ENCODE measurements around the gene RBMS3.
"Not testable (repeated sequence)": the region's sequence is repeated elsewhere in the genome, so short reads cannot be mapped to it uniquely, and the experiment has no call there.

Gene RBMS3

GRCh38 chr3:29670476-29670875, 389.6 kb downstream of the RBMS3 start:
- not testable (repeated sequence) for H3K36me3 ChIP-seq (ENCODE audit: control insufficient read depth in 2 of 2, insufficient read depth in 2 of 2, low read length in 2 of 2); H3K9me3 ChIP-seq (ENCODE audit: control insufficient read depth in 2 of 2, low read length in 2 of 2); H3K9ac ChIP-seq (ENCODE audit: low read depth in 1 of 2, low read length in 2 of 2); H3K27me3 ChIP-seq (ENCODE audit: control insufficient read depth in 2 of 2, insufficient read depth in 2 of 2, low read length in 2 of 2); H3K4me3 ChIP-seq (ENCODE audit: low read length in 2 of 2); H3K27ac ChIP-seq (ENCODE audit: low read depth in 2 of 2, low read length in 2 of 2); H3K4me1 ChIP-seq (ENCODE audit: control insufficient read depth in 2 of 2, insufficient read depth in 2 of 2, low read length in 2 of 2)

GRCh38 chr3:29677421-29677820, 396.6 kb downstream of the RBMS3 start:
- H3K36me3 ChIP-seq (ENCODE audit: control insufficient read depth in 2 of 2, insufficient read depth in 2 of 2, low read length in 2 of 2): no peaks in the 10 kb centered on the region
- no peaks in the 10 kb centered on the region for H3K27me3 ChIP-seq (ENCODE audit: control insufficient read depth in 2 of 2, insufficient read depth in 2 of 2, low read length in 2 of 2)
- H3K9me3 ChIP-seq (ENCODE audit: control insufficient read depth in 2 of 2, low read length in 2 of 2): no peaks in the 10 kb centered on the region
- no peak overlapping the region for H3K27ac ChIP-seq (ENCODE audit: low read depth in 2 of 2, low read length in 2 of 2)
- H3K4me1 ChIP-seq (ENCODE audit: control insufficient read depth in 2 of 2, insufficient read depth in 2 of 2, low read length in 2 of 2): no peaks in the 10 kb centered on the region
- H3K4me3 ChIP-seq (ENCODE audit: low read length in 2 of 2): no peak overlapping the region
- H3K9ac ChIP-seq (ENCODE audit: low read depth in 1 of 2, low read length in 2 of 2): no peak overlapping the region

- H3K36me3 ChIP-seq (ENCODE audit: control insufficient read depth in 2 of 2, insufficient read depth in 2 of 2, low read length in 2 of 2): no peaks in the 10 kb centered on the region
- no peak overlapping the region for H3K9ac ChIP-seq (ENCODE audit: low read depth in 1 of 2, low read length in 2 of 2)
- H3K9me3 ChIP-seq (ENCODE audit: control insufficient read depth in 2 of 2, low read length in 2 of 2): no peaks in the 10 kb centered on the region
- no peaks in the 10 kb centered on the region for H3K27me3 ChIP-seq (ENCODE audit: control insufficient read depth in 2 of 2, insufficient read depth in 2 of 2, low read length in 2 of 2)
- H3K4me3 ChIP-seq (ENCODE audit: low read length in 2 of 2): no peak overlapping the region
- no peak overlapping the region for H3K27ac ChIP-seq (ENCODE audit: low read depth in 2 of 2, low read length in 2 of 2)
- H3K4me1 ChIP-seq (ENCODE audit: control insufficient read depth in 2 of 2, insufficient read depth in 2 of 2, low read length in 2 of 2): no peaks in the 10 kb centered on the region
Measured at GRCh38 chr3:29679944-29680343, 399.1 kb downstream of the RBMS3 start.

GRCh38 chr3:29683018-29683993, 402.4 kb downstream of the RBMS3 start:
- Histone ChIP-seq H3K9me3 (ENCODE audit: control insufficient read depth in 2 of 2, low read length in 2 of 2) (no peaks in the 10 kb centered on the region), H3K27ac (ENCODE audit: low read depth in 2 of 2, low read length in 2 of 2) (no peak overlapping the region), H3K4me3 (ENCODE audit: low read length in 2 of 2) (no peak overlapping the region), H3K36me3 (ENCODE audit: control insufficient read depth in 2 of 2, insufficient read depth in 2 of 2, low read length in 2 of 2) (no peaks in the 10 kb centered on the region), H3K27me3 (ENCODE audit: control insufficient read depth in 2 of 2, insufficient read depth in 2 of 2, low read length in 2 of 2) (no peaks in the 10 kb centered on the region), H3K9ac (ENCODE audit: low read depth in 1 of 2, low read length in 2 of 2) (no peak overlapping the region), H3K4me1 (ENCODE audit: control insufficient read depth in 2 of 2, insufficient read depth in 2 of 2, low read length in 2 of 2) (no peaks in the 10 kb centered on the region)

- H3K36me3 ChIP-seq (ENCODE audit: control insufficient read depth in 2 of 2, insufficient read depth in 2 of 2, low read length in 2 of 2): no peaks in the 10 kb centered on the region
- no peaks in the 10 kb centered on the region for H3K4me1 ChIP-seq (ENCODE audit: control insufficient read depth in 2 of 2, insufficient read depth in 2 of 2, low read length in 2 of 2)
- no peak overlapping the region for H3K27ac ChIP-seq (ENCODE audit: low read depth in 2 of 2, low read length in 2 of 2)
- H3K9me3 ChIP-seq (ENCODE audit: control insufficient read depth in 2 of 2, low read length in 2 of 2): no peaks in the 10 kb centered on the region
- no peak overlapping the region for H3K9ac ChIP-seq (ENCODE audit: low read depth in 1 of 2, low read length in 2 of 2)
- no peak overlapping the region for H3K4me3 ChIP-seq (ENCODE audit: low read length in 2 of 2)
- H3K27me3 ChIP-seq (ENCODE audit: control insufficient read depth in 2 of 2, insufficient read depth in 2 of 2, low read length in 2 of 2): no peaks in the 10 kb centered on the region
Measured at GRCh38 chr3:29686889-29687592, 406.2 kb downstream of the RBMS3 start.

- H3K36me3 ChIP-seq (ENCODE audit: control insufficient read depth in 2 of 2, insufficient read depth in 2 of 2, low read length in 2 of 2): no peaks in the 10 kb centered on the region
- no peak overlapping the region for H3K27ac ChIP-seq (ENCODE audit: low read depth in 2 of 2, low read length in 2 of 2)
- no peak overlapping the region for H3K4me3 ChIP-seq (ENCODE audit: low read length in 2 of 2)
- H3K9ac ChIP-seq (ENCODE audit: low read depth in 1 of 2, low read length in 2 of 2): no peak overlapping the region
- no peaks in the 10 kb centered on the region for H3K27me3 ChIP-seq (ENCODE audit: control insufficient read depth in 2 of 2, insufficient read depth in 2 of 2, low read length in 2 of 2)
- H3K4me1 ChIP-seq (ENCODE audit: control insufficient read depth in 2 of 2, insufficient read depth in 2 of 2, low read length in 2 of 2): peaks cover 0 to 4% of the 10 kb centered on the region in 2 donors
- no peaks in the 10 kb centered on the region for H3K9me3 ChIP-seq (ENCODE audit: control insufficient read depth in 2 of 2, low read length in 2 of 2)
Measured at GRCh38 chr3:29690686-29691353, 409.9 kb downstream of the RBMS3 start.

- no peaks in the 10 kb centered on the region for H3K9me3 ChIP-seq (ENCODE audit: control insufficient read depth in 2 of 2, low read length in 2 of 2)
- H3K36me3 ChIP-seq (ENCODE audit: control insufficient read depth in 2 of 2, insufficient read depth in 2 of 2, low read length in 2 of 2): no peaks in the 10 kb centered on the region
- H3K4me3 ChIP-seq (ENCODE audit: low read length in 2 of 2): no peak overlapping the region
- H3K27ac ChIP-seq (ENCODE audit: low read depth in 2 of 2, low read length in 2 of 2): peak overlapping the region in 1 of 2 donors; percentile 22
- H3K9ac ChIP-seq (ENCODE audit: low read depth in 1 of 2, low read length in 2 of 2): no peak overlapping the region
- peaks cover 0 to 4% of the 10 kb centered on the region in 2 donors for H3K4me1 ChIP-seq (ENCODE audit: control insufficient read depth in 2 of 2, insufficient read depth in 2 of 2, low read length in 2 of 2)
- H3K27me3 ChIP-seq (ENCODE audit: control insufficient read depth in 2 of 2, insufficient read depth in 2 of 2, low read length in 2 of 2): no peaks in the 10 kb centered on the region
Measured at GRCh38 chr3:29693863-29694262, 413.0 kb downstream of the RBMS3 start.

GRCh38 chr3:29694331-29694730, 413.5 kb downstream of the RBMS3 start:
- H3K27me3 ChIP-seq (ENCODE audit: control insufficient read depth in 2 of 2, insufficient read depth in 2 of 2, low read length in 2 of 2): no peaks in the 10 kb centered on the region
- H3K27ac ChIP-seq (ENCODE audit: low read depth in 2 of 2, low read length in 2 of 2): peak overlapping the region in 1 of 2 donors; percentile 22
- H3K9ac ChIP-seq (ENCODE audit: low read depth in 1 of 2, low read length in 2 of 2): no peak overlapping the region
- H3K4me1 ChIP-seq (ENCODE audit: control insufficient read depth in 2 of 2, insufficient read depth in 2 of 2, low read length in 2 of 2): peaks cover 0 to 4% of the 10 kb centered on the region in 2 donors
- H3K36me3 ChIP-seq (ENCODE audit: control insufficient read depth in 2 of 2, insufficient read depth in 2 of 2, low read length in 2 of 2): no peaks in the 10 kb centered on the region
- no peaks in the 10 kb centered on the region for H3K9me3 ChIP-seq (ENCODE audit: control insufficient read depth in 2 of 2, low read length in 2 of 2)
- H3K4me3 ChIP-seq (ENCODE audit: low read length in 2 of 2): no peak overlapping the region

GRCh38 chr3:29694783-29695182, 413.9 kb downstream of the RBMS3 start:
- Histone ChIP-seq H3K27ac (ENCODE audit: low read depth in 2 of 2, low read length in 2 of 2) (peak overlapping the region in 1 of 2 donors; percentile 40), H3K27me3 (ENCODE audit: control insufficient read depth in 2 of 2, insufficient read depth in 2 of 2, low read length in 2 of 2) (no peaks in the 10 kb centered on the region), H3K9ac (ENCODE audit: low read depth in 1 of 2, low read length in 2 of 2) (no peak overlapping the region), H3K4me1 (ENCODE audit: control insufficient read depth in 2 of 2, insufficient read depth in 2 of 2, low read length in 2 of 2) (peaks cover 0 to 4% of the 10 kb centered on the region in 2 donors), H3K4me3 (ENCODE audit: low read length in 2 of 2) (no peak overlapping the region), H3K36me3 (ENCODE audit: control insufficient read depth in 2 of 2, insufficient read depth in 2 of 2, low read length in 2 of 2) (no peaks in the 10 kb centered on the region), H3K9me3 (ENCODE audit: control insufficient read depth in 2 of 2, low read length in 2 of 2) (no peaks in the 10 kb centered on the region)

- peaks cover 0 to 4% of the 10 kb centered on the region in 2 donors for H3K4me1 ChIP-seq (ENCODE audit: control insufficient read depth in 2 of 2, insufficient read depth in 2 of 2, low read length in 2 of 2)
- H3K27me3 ChIP-seq (ENCODE audit: control insufficient read depth in 2 of 2, insufficient read depth in 2 of 2, low read length in 2 of 2): no peaks in the 10 kb centered on the region
- H3K4me3 ChIP-seq (ENCODE audit: low read length in 2 of 2): no peak overlapping the region
- H3K9ac ChIP-seq (ENCODE audit: low read depth in 1 of 2, low read length in 2 of 2): no peak overlapping the region
- H3K27ac ChIP-seq (ENCODE audit: low read depth in 2 of 2, low read length in 2 of 2): peak overlapping the region; percentile 40 to 46
- H3K9me3 ChIP-seq (ENCODE audit: control insufficient read depth in 2 of 2, low read length in 2 of 2): no peaks in the 10 kb centered on the region
- H3K36me3 ChIP-seq (ENCODE audit: control insufficient read depth in 2 of 2, insufficient read depth in 2 of 2, low read length in 2 of 2): no peaks in the 10 kb centered on the region
Measured at GRCh38 chr3:29695201-29695600, 414.3 kb downstream of the RBMS3 start.
